Measurements from ENCODE around the gene VMP1. TPM values are rescaled to one million over a fixed set of nuclear protein-coding genes. Genes with fewer than 3 reads are reported as not detected.

Gene VMP1
- total RNA-seq, 1 donor from 2014 or later = 64.9 TPM

DNA sequence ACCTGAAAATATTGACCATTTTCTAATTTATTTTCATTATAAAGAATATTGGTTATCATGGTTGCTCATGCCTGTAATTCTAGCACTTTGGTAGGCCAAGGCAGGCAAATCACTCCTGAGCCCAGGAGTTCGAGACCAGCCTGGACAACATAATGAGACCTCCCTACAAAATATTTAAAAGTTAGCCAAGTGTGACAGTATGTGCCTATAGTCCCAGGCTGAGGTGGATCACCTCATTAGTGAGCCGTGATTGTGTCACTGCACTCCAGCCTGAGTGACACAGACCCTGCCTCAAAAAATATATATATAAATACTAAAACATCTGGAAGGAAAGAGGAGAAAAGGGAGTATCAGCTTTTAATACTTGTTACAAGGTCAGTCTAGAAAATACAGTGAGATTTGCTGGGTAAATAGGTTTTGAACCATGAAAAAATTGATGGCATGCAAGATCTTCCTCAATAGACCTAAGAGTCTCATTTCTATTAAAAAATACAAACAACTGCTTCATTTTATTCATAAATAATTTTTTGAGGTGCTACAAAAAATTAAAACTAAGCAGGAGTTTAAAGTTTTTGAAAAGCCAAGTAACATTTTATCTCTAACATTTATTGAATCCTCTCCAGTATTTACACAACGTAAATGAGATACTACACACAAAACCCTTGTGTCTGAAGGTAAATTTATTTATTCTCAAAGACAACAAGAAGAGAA lies 137.6 kb downstream of the VMP1 start:
- no peak overlapping the region for H3K4me3 Mint-ChIP-seq (ENCODE audit: unreplicated experiment)
- H3K27ac Mint-ChIP-seq (ENCODE audit: unreplicated experiment) = no peak overlapping the region

DNA sequence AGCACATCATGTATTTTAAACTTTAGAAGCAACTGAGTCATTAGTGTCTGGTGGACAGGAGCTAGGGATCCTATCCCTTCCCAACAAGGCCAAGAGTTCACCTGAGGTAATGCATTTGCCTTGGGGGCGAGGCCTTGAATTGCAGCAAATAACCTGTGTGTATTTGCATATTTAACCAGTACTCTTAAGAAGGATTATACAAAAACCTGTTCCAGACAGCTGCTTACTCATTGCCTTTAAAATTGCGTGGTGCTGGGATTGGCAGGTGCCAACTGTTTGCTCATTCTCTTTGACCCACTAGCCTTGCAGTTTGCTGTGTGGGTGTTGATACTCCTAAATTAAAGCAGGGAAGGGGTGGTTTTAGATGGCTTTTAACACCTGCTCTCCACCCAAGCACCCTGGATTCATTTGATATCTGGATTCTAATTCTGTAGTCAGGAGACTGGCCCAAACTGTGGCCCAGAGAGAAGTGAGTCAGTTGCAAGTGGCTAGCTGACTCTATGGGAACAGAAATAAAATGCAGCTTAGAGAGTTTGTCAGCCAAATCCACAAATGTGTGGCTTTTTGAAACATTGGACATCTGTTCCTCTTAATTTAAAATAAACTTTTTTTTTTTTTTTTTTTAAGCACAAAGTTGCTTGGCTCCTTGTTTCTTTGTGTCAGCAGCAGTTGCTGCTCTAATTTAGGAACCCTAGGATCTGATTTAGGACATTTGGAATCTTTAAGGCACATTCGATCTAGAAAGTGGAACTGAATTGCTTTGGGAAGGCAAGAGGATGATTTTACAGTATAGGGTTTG lies 138.3 kb downstream of the VMP1 start:
- Mint-ChIP-seq H3K9me3 (ENCODE audit: unreplicated experiment) (no peaks in the 10 kb centered on the region), H3K27me3 (ENCODE audit: unreplicated experiment) (peaks cover 3% of the 10 kb centered on the region), H3K36me3 (ENCODE audit: low read depth, unreplicated experiment) (peaks cover 5% of the 10 kb centered on the region), H3K27ac (ENCODE audit: unreplicated experiment) (no peak overlapping the region), H3K4me3 (ENCODE audit: unreplicated experiment) (no peak overlapping the region), H3K4me1 (ENCODE audit: unreplicated experiment) (peaks cover 8% of the 10 kb centered on the region)
- no peak for DNase-seq (ENCODE audit: low spot score)
- TF ChIP-seq, protein P1, sequence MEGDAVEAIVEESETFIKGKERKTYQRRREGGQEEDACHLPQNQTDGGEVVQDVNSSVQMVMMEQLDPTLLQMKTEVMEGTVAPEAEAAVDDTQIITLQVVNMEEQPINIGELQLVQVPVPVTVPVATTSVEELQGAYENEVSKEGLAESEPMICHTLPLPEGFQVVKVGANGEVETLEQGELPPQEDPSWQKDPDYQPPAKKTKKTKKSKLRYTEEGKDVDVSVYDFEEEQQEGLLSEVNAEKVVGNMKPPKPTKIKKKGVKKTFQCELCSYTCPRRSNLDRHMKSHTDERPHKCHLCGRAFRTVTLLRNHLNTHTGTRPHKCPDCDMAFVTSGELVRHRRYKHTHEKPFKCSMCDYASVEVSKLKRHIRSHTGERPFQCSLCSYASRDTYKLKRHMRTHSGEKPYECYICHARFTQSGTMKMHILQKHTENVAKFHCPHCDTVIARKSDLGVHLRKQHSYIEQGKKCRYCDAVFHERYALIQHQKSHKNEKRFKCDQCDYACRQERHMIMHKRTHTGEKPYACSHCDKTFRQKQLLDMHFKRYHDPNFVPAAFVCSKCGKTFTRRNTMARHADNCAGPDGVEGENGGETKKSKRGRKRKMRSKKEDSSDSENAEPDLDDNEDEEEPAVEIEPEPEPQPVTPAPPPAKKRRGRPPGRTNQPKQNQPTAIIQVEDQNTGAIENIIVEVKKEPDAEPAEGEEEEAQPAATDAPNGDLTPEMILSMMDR (IDR thresholded peaks at IDR 0.05; ENCODE audit: unreplicated experiment) = no peak

More for the DNA sequence above, 137.6 kb downstream of the VMP1 start:
- no peaks in the 10 kb centered on the region for H3K9me3 Mint-ChIP-seq (ENCODE audit: unreplicated experiment)
- TF ChIP-seq, protein P1 (IDR thresholded peaks at IDR 0.05; ENCODE audit: unreplicated experiment) = no peak
- H3K27me3 Mint-ChIP-seq (ENCODE audit: unreplicated experiment) = peaks cover 3% of the 10 kb centered on the region
- no peak for DNase-seq (ENCODE audit: low spot score)
- H3K36me3 Mint-ChIP-seq (ENCODE audit: low read depth, unreplicated experiment) = peaks cover 5% of the 10 kb centered on the region
- peaks cover 14% of the 10 kb centered on the region for H3K4me1 Mint-ChIP-seq (ENCODE audit: unreplicated experiment)

DNA sequence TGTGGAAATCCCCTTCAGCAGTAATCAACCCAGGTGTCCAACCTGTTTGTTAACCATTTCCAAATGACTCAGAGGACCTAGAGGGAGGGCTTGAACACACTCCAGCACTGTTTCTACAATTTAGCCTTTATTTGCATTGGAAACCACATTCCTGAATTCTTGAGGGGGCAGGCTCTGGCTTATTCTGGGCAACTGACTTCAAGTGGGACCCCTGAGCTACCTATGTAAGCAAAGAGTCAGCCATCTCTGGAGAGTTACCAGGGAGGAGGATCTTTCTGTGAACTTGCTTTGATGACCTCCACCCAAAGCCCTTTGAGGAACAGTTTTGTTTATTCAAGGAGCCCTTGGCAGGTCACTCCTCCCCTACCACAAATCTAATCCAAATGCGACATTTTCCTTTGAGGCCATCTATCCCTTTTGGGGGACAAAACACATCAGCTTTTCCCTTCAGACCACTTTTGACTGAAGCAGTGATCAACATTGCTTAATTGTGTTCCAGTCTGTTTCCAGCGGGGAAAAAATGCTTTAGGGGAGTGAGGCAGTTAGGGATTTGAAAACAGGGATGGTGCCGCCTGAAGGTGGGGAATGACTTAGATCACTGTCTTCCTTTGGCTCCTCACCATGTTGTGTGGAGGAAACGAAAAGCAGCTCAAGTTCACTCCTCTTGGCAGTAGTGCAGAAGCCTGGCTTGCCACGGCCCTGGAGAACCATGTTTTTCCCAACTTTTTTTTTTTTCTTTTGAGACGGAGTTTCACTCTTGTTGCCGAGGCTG lies 139.1 kb downstream of the VMP1 start:
- Mint-ChIP-seq H3K4me1 (ENCODE audit: unreplicated experiment) (peaks cover under 1% of the 10 kb centered on the region), H3K27ac (ENCODE audit: unreplicated experiment) (no peak overlapping the region), H3K27me3 (ENCODE audit: unreplicated experiment) (peaks cover 3% of the 10 kb centered on the region), H3K36me3 (ENCODE audit: low read depth, unreplicated experiment) (peaks cover 5% of the 10 kb centered on the region), H3K4me3 (ENCODE audit: unreplicated experiment) (no peak overlapping the region), H3K9me3 (ENCODE audit: unreplicated experiment) (no peaks in the 10 kb centered on the region)
- DNase-seq (ENCODE audit: low spot score) = no peak
- TF ChIP-seq, protein P1 (IDR thresholded peaks at IDR 0.05; ENCODE audit: unreplicated experiment) = no peak

DNA sequence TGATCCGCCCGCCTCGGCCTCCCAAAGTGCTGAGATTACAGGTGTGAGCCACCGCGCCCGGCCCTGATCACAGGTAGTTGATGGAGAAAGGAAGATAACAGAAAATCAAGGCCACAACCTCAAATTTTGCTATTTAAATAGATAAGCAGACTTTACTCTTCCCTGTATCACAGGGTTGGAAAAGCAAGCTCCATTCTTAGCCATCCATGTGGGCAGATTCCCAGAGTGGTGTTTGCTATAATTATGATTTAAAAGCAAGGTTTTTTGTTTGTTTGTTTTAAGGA lies 140.9 kb downstream of the VMP1 start:
- peaks cover 3% of the 10 kb centered on the region for H3K27me3 Mint-ChIP-seq (ENCODE audit: unreplicated experiment)
- TF ChIP-seq, protein P1 (IDR thresholded peaks at IDR 0.05; ENCODE audit: unreplicated experiment) = no peak
- no peaks in the 10 kb centered on the region for H3K9me3 Mint-ChIP-seq (ENCODE audit: unreplicated experiment)
- no peak overlapping the region for H3K4me3 Mint-ChIP-seq (ENCODE audit: unreplicated experiment)
- no peak overlapping the region for H3K27ac Mint-ChIP-seq (ENCODE audit: unreplicated experiment)
- no peaks in the 10 kb centered on the region for H3K36me3 Mint-ChIP-seq (ENCODE audit: low read depth, unreplicated experiment)
- peaks cover 4% of the 10 kb centered on the region for H3K4me1 Mint-ChIP-seq (ENCODE audit: unreplicated experiment)
- DNase-seq (ENCODE audit: low spot score) = no peak

All from endothelial cell (in vitro differentiated cells).